ENCODE measurements around the gene CD69.
A peak's percentile ranks its signal among the peaks of the same experiment; 100 is the strongest.
"Not testable (repeated sequence)": the region's sequence is repeated elsewhere in the genome, so short reads cannot be mapped to it uniquely, and the experiment has no call there.

CD69 gene

DNA sequence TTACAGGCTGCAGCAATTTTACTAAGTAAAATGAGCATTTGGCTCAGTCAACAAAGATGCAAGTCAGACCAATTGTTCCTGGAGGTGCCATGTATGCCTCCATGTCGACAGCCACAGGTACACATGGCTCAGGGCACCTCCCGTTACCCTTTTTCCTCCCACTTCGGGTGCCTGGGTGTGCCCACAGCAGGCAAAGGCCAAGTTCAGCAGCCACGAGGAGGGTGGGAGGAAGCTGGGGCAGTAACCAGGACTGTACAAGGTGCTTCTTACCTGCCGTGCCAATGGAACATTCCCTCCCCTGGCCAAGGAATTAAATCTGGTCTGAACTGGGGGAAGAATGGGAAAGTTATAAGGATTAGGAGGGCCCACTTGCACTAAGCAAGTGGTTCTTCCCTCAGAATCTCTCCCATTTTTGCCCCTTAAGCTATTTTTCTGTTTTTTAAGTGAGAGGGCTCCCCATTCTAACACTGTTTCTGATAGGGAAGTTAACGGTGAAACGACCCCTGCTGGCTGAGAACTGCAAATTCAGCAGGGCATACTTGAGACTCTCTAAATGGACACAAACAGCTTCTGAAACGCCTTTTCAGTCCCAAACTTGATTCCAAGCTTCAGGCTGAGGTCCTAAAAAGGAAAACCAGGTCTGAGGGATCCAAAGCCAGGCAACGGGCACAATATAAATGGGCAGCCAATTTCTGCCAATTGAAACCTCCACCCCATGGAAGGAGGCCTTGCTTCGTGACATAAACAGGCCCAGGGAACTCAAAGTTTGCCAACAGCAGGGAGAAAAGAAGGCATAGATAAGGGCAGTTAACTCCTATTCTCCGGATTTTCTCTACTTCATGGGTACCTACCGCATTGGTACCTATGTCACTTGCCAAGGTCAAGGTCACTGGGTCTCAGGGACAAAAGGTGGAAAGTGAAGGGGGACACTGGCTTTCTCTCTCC, 52.6 kb downstream of the CD69 start:
- Histone ChIP-seq H2AFZ (ENCODE audit: low read depth, low read length, severe bottlenecking) (peak overlapping the region; percentile 47), H3K27me3 (ENCODE audit: low read length) (no peaks in the 10 kb centered on the region), H3K79me2 (ENCODE audit: insufficient read depth, low read length) (no peaks in the 10 kb centered on the region), H3K9me3 (ENCODE audit: insufficient read depth, low read length) (no peaks in the 10 kb centered on the region), H4K20me1 (ENCODE audit: low read depth, low read length) (no peaks in the 10 kb centered on the region), H3K36me3 (ENCODE audit: low read length) (no peaks in the 10 kb centered on the region), H3K27ac (ENCODE audit: low read depth, low read length) (peak overlapping the region; percentile 76), H3K4me3 (ENCODE audit: insufficient read depth, low read length, poor library complexity, severe bottlenecking) (no peak overlapping the region), H3K4me2 (ENCODE audit: low read depth, low read length, poor library complexity, severe bottlenecking) (peak overlapping the region; percentile 54), H3K9me2 (replicated peaks; ENCODE audit: insufficient read depth, low read length) (no peaks in the 10 kb centered on the region), H3F3A (ENCODE audit: insufficient read depth) (no peaks in the 10 kb centered on the region; the same call in 1 of the 2 replicates), H3K9ac (ENCODE audit: low read length) (peak overlapping the region; percentile 51)
- no peak for TF ChIP-seq EZH2phosphoT487 (conservative IDR thresholded peaks at IDR 0.05; ENCODE audit: low read length)
- TF ChIP-seq CTCF (IDR thresholded peaks at IDR 0.05; ENCODE audit: insufficient read depth, low read length, poor library complexity, severe bottlenecking): peak; percentile 53

DNA sequence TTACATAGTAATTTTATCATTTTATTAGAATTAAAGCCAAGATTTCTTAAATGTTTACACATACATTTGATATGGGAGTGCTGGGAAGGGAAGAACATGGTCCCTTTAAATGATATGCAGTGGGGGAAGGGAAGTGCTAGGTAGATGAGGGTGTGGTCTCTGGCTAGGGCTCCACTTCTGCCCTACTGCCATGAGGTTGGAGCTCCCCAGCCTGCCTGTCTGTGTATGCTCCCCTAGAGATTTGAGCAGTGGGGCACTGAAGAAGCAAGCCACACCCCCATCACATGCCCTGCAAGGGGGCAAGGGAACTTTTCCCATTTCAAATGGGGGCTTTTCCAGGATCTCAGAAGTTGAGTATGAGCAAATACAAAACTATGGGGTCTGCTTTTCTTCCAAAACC, 53.3 kb downstream of the CD69 start:
- Histone ChIP-seq H3K4me2 (ENCODE audit: low read depth, low read length, poor library complexity, severe bottlenecking) (peak overlapping the region; percentile 54), H3K27me3 (ENCODE audit: low read length) (no peaks in the 10 kb centered on the region), H3F3A (ENCODE audit: insufficient read depth) (no peaks in the 10 kb centered on the region; the same call in 1 of the 2 replicates), H3K9me2 (replicated peaks; ENCODE audit: insufficient read depth, low read length) (no peaks in the 10 kb centered on the region), H2AFZ (ENCODE audit: low read depth, low read length, severe bottlenecking) (peak overlapping the region; percentile 47), H3K4me3 (ENCODE audit: insufficient read depth, low read length, poor library complexity, severe bottlenecking) (no peak overlapping the region), H3K36me3 (ENCODE audit: low read length) (no peaks in the 10 kb centered on the region), H3K27ac (ENCODE audit: low read depth, low read length) (peak overlapping the region; percentile 76), H3K9ac (ENCODE audit: low read length) (peak overlapping the region; percentile 51), H3K9me3 (ENCODE audit: insufficient read depth, low read length) (no peaks in the 10 kb centered on the region), H3K79me2 (ENCODE audit: insufficient read depth, low read length) (no peaks in the 10 kb centered on the region), H4K20me1 (ENCODE audit: low read depth, low read length) (no peaks in the 10 kb centered on the region)
- TF ChIP-seq CTCF (IDR thresholded peaks at IDR 0.05; ENCODE audit: insufficient read depth, low read length, poor library complexity, severe bottlenecking) (no peak), EZH2phosphoT487 (conservative IDR thresholded peaks at IDR 0.05; ENCODE audit: low read length) (no peak)

- Histone ChIP-seq H3K9ac (ENCODE audit: low read length) (0 out of 2 replicates have a peak overlapping the region, but pooled peaks have one; percentile 11), H3K4me2 (ENCODE audit: low read depth, low read length, poor library complexity, severe bottlenecking) (peak overlapping the region; percentile 24), H3K9me3 (ENCODE audit: insufficient read depth, low read length) (no peaks in the 10 kb centered on the region), H3K79me2 (ENCODE audit: insufficient read depth, low read length) (no peaks in the 10 kb centered on the region), H3K27me3 (ENCODE audit: low read length) (no peaks in the 10 kb centered on the region), H3F3A (ENCODE audit: insufficient read depth) (peaks cover 7% of the 10 kb centered on the region; the same call in 1 of the 2 replicates), H4K20me1 (ENCODE audit: low read depth, low read length) (no peaks in the 10 kb centered on the region), H3K4me3 (ENCODE audit: insufficient read depth, low read length, poor library complexity, severe bottlenecking) (no peak overlapping the region), H3K27ac (ENCODE audit: low read depth, low read length) (peak overlapping the region; percentile 44), H3K9me2 (replicated peaks; ENCODE audit: insufficient read depth, low read length) (no peaks in the 10 kb centered on the region), H2AFZ (ENCODE audit: low read depth, low read length, severe bottlenecking) (peak overlapping the region; percentile 26), H3K36me3 (ENCODE audit: low read length) (no peaks in the 10 kb centered on the region)
- TF ChIP-seq EZH2phosphoT487 (conservative IDR thresholded peaks at IDR 0.05; ENCODE audit: low read length) (no peak), CTCF (IDR thresholded peaks at IDR 0.05; ENCODE audit: insufficient read depth, low read length, poor library complexity, severe bottlenecking) (no peak)
Measured at GRCh38 chr12:9706086-9706685, 54.5 kb downstream of the CD69 start.

DNA sequence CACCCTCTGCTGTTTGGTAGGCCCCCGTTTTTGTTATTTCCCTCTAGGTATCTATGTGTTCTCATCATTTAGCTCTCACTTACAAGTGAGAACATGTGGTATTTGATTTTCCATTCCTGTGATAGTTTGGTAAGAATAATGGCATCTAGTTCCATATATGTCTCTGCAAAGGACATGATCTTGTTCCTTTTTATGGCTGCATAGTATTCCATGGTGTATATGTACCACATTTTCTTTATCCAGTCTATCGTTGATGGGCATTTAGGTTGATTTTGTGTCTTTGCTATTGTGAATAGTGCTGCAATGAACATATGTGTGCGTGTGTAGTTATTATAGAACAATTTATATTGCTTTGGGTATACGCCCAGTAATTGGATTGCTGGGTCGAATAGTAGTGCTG, 56.1 kb downstream of the CD69 start:
- not testable (repeated sequence) for H3K79me2 ChIP-seq (ENCODE audit: insufficient read depth, low read length); H3K4me3 ChIP-seq (ENCODE audit: insufficient read depth, low read length, poor library complexity, severe bottlenecking); H3K36me3 ChIP-seq (ENCODE audit: low read length); H3K27ac ChIP-seq (ENCODE audit: low read depth, low read length); H3K4me2 ChIP-seq (ENCODE audit: low read depth, low read length, poor library complexity, severe bottlenecking); H3K27me3 ChIP-seq (ENCODE audit: low read length); H3K9ac ChIP-seq (ENCODE audit: low read length); H4K20me1 ChIP-seq (ENCODE audit: low read depth, low read length); H3K9me2 ChIP-seq (replicated peaks; ENCODE audit: insufficient read depth, low read length); H3K9me3 ChIP-seq (ENCODE audit: insufficient read depth, low read length); H2AFZ ChIP-seq (ENCODE audit: low read depth, low read length, severe bottlenecking)
- H3F3A ChIP-seq (ENCODE audit: insufficient read depth): peaks cover 24% of the 10 kb centered on the region

Measured in SU-DHL-6 (cell line).